GM21825 (cell line): ENCODE data around the gene RBM4.

Experiments
- ATAC-seq: cut with Tn5 transposase; IDR thresholded peaks from one replicate; pipeline ENCODE4 v1.9.1; 2021; ENCODE audit warnings: mild to moderate bottlenecking, moderate library complexity; ENCODE audit not compliant: unreplicated experiment

Gene RBM4

GRCh38 chr11:66651016-66651415 is 12.5 kb downstream of the RBM4 start:
- no peak for ATAC-seq

- ATAC-seq = no peak
Measured at GRCh38 chr11:66652651-66653050, 14.1 kb downstream of the RBM4 start.

DNA sequence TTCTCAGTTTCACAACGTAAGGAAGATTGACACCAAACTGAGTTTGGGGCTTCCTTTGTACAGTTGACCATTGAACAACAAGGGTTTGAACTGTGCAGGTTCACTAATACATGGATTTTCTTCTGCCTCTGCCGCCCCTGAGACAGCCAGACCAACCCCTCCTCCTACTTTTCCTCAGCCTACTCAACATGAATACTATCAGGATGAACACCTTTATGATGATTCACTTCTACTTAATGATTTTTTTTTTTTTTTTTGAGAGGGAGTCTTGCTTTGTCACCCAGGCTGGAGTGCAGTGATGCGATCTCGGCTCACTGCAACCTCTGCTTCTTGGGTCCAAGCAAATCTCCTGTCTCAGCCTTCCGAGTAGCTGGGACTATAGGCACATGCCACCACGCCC is 14.6 kb downstream of the RBM4 start:
- ATAC-seq = no peak

DNA sequence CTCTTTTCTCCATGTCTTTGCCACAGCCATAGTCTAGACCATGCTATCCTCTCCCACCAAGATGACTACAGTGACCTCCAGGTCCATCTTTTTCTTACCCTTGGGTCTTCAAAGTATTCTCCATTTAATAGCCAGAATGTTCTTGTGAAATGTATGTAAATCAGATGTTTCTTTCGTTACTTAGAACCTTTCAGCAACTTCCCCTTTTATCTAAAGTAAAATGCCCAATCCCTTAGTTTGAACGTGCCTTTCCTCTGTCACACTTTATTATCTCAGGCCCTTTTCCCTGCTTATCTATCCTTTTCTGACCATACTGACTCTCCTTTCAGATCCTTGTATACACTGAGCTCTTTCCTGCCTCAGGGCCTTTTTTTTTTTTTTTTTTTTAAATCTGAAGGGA is 21.3 kb downstream of the RBM4 start:
- ATAC-seq = no peak

- no peak for ATAC-seq
Measured at GRCh38 chr11:66663741-66664296, 25.3 kb downstream of the RBM4 start.

GRCh38 chr11:66665369-66665768 is 26.9 kb downstream of the RBM4 start:
- ATAC-seq = no peak

- ATAC-seq = no peak
Measured at GRCh38 chr11:66670816-66671215, 32.3 kb downstream of the RBM4 start.

DNA sequence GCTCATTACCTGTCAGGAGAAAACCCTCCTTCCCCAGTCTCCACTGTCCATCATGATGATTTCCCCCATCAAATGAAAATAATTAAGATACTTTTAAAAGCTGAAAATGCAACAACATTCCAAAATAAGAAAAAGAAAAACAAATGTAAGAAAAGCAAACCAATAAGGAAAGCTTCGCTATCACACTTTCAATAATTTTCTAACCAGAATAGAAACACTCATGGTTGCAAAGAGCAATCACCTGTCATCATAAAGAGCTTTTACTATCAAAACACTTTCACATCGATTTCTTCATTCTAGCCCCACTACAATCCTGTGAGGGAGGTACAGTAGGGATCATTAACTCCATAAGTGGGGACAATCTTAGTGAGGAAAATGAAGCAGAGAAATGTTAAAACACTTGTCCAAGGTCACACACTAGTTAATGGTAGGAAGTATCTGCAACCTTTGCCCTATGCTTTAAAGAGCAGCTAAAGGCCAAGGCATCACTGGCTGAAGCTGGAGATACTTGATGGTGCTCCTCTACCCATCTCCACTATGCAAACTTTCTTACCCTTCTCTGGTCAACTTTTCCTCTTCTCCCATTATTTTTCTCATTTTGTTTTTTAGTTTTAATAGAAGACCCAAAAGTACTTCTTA is 36.6 kb downstream of the RBM4 start:
- no peak for ATAC-seq

DNA sequence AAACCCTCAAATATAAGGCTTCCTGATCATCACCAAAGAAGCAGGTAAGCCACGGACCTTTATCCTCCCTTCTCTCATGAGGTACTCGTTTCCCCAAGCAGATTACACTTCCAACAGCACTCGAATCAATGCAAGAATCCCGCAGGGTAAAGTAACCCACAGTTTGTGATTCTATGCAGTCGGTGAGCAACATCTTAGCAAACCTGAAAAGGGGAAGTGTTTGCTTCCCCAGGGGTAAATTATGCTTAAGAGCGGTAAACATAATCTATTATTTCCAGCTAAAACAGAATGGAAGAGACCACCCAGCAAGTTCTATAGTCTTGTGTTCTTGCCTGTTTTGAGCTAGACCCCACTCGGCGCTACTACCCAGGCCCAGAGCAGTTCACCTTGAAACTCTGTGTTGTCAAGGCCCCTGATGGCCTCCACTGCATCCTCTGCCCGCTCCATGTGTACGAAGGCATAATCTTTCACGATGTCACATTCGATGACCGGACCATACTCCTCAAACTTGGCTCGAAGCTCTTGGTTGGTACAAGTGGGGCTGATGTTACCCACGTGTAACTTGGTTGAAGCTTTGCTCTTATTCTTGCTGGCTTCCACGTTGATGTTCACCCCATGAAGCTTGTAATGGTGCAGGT is 37.9 kb downstream of the RBM4 start:
- ATAC-seq = no peak

DNA sequence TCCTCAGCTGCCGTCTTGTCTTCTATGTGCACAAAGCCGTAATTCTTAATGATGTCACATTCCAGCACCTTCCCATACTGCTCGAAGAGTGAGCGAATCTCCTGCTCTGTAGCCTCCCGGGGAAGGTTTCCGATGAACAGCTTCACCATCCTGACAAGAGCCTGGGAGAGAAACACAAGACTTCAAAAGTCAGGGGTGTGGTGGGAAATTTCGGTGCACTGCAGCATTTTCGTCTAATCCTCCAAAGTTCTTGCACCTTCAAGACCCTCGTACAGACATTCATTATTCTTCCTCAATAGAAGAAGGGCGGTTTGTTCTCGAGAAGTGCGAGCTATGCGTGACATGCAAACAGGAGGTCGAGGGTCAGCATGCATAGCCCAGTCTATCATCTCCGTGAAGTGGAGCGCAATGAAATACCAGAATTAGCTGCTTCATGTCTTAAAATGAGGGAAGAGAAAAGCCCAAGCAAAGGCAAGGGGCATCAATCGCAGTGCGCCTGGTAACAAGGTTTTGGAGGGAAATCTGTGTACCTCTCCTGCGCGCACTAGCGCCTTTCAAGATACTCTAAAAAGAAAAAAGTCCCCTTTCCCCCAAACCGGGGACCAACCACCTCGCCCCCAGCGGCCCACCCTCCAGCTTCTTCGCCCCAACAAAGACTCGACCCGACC is 38.6 kb downstream of the RBM4 start:
- no peak for ATAC-seq

DNA sequence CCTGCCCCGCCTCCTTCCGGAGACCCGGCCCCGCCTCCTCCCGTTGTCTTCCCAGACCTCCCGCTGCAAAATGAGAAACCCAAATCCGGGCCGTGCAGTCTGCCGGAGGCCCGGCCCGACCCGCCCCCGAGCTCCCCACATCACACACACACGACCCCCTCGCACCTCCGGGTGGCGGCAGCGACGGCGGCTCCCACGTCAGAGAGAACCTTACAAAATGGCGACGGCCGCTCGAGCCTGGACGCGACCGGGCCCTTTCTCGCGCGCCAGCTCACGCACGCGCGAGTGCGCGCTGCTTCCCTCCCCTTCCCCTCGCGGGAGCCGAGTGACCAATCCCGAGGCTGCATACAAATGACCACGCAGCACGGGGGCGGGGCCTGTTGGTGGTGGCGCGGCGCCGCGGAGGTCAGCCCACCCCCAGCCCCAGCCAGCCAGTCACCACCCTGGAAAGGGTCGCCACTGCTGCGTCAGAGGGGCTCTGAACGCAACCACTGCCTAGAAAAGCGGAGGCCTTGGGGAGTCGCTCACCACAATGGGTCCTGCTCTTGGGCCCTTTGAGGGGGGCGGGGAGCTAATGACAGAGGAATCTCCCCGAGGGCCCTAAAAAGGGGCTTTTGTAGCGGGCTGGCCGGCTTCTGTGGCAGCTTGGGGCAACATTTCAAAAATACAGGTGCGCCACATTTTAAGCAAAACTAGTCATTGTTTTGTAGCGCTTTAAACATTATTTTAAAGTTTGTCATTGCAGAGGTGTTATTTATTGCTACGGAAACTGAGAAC is 39.3 kb downstream of the RBM4 start, which contains the start of gene RBM4B:
Gene RBM4B, minus strand, starts transcription at position 289 of the 777 bp plus-strand sequence. CDS start 808 bp downstream, outside the sequence.
- peak; percentile 83 for ATAC-seq

DNA sequence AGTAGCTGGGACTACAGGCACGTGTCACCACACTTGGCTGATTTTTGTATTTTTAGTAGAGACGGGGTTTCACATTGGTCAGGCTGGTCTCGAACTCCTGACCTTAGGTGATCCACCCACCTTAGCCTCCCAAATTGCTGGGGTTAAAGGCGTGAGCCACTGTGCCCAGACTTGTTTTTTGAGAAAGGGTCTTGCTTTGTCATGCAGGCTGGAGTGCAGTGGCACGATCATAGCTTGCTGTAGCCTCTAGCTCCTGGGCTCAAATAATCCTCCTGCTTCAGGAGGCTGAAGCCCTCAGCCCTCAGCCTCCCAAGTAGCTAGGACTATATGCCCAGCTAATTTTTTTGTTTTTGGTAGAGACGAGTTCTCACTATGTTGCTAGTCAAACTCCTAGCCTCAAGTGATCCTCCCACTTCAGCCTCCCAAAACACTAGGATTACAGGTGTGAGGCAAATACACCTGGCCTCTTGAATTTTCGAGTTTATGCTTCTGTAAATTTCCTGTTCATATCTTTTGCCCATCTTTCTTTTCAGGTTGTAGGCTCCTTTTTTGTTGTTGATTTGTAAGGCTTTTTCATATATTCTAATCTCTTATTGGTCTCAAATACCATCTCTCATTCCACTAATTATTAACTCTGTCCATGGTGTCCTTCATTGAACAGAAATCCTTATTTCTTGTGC is 42.6 kb downstream of the RBM4 start:
- no peak for ATAC-seq

GRCh38 chr11:66683877-66684276 is 45.4 kb downstream of the RBM4 start:
- ATAC-seq = no peak

GRCh38 chr11:66684635-66685034 is 46.1 kb downstream of the RBM4 start:
- no peak for ATAC-seq

DNA sequence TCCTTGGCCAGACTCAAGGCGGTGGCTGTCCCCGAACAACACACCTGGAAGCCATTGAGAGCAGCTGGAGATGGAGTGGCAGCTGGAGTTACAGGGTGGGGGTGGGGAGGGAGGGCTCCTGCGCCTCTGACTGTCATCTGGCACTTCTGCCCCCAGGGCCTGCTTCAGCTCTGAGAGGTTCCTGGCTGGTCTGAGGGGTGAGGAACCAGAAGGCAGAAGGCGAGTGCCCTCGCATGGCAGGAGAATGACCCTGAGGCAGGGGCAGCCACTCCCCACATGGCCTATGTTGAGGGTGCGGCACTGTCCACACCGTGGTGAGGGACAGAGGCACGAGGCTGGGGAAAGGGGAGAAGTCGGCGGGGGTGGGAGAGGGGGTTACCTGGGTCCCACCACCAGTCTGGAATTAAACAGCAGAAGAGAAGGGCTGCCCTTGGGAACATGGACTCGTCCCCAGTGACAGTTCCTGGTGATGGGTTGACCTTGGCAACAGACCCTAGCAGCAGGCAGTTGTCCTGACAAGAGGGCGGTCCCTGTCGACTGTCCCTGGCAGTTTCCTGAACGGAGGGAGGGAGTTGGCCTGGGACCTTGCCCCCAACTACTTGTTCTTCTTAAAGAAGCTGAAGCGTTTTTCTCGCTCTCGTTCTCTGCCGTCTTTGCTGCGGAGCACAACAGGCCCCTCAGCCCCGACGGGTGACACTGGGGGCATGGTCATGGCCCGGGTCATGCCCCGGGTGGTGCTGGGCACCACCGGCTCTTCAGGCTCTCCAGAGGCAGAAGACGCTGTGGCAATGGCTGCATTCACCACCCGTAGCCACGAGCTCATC is 47.0 kb downstream of the RBM4 start:
- ATAC-seq = no peak

GRCh38 chr11:66686100-66686785 is 47.7 kb downstream of the RBM4 start:
- no peak for ATAC-seq

DNA sequence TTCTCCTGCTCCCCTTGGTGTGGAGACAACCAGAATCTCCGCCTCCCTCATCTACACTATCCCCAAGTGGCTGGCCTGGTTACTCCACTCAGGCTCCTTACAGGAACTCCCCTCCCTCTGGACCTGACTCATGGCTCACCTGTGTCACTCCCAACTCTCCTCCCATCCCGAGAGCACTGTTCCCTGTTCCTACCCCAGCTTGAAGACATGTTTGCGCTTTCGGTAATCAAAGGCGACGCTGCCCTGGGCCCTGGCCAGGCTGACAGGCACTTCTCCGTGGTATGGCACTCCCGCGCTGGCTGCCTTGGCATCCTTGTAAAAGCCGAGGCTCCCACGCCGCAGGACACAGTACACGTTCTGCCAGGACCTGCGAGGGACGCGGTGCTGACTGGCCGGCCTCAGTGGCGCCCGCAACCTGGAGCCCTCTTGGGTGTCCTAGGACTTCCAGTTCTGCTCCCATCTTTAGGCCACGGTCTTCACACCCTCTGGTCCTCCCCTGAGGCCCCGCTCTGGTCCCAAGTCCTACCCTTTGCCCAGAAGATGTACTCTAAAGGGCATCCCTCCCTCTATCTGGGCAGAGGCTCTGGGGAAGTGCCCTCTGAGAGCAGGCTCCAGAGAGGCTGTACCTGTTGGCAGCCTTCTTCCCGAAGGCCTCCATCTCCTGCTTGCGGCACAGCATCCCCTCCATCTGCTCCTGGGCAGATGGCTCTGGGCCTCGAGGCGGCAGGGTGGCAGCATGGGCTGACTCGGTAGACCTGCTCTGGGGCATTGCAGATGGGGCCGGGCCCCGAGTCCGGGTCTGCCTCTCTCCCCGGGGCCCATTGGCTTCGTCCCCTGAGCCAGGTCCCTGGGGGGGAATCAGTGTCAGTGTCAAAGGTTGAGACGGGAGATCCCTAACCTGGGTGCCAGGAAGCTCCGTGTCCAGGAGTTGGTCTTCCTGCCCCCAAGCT is 48.6 kb downstream of the RBM4 start:
- ATAC-seq = no peak

- ATAC-seq = no peak
Measured at GRCh38 chr11:66687831-66688281, 49.4 kb downstream of the RBM4 start.
